Kidney epithelial cell (primary cell): Measurements from ENCODE around the gene FAM83E. TPM values are rescaled to one million over a fixed set of nuclear protein-coding genes. Genes with fewer than 3 reads are reported as not detected.

Source experiments
- DNase-seq: peaks from one replicate; pipeline ENCODE4 v3.0.0-alpha.2; 2010; ENCODE audit warnings: low read depth
- H3K27me3 ChIP-seq: 2 replicates; pipeline ENCODE4 v1.6.0; 2011; ENCODE audit warnings: low read length; ENCODE audit not compliant: control insufficient read depth, insufficient read depth
- H3K36me3 ChIP-seq: 2 replicates; pipeline ENCODE4 v1.5.1; 2011; ENCODE audit warnings: low read length; ENCODE audit not compliant: control insufficient read depth, insufficient read depth
- H3K4me3 ChIP-seq: 2 replicates; pipeline ENCODE4 v1.5.1; 2011; ENCODE audit warnings: low read depth, mild to moderate bottlenecking, control low read depth, low read length
- total RNA-seq: library from RNA; depleted of rRNA; stranded (reverse); fragments of >200 nt; gene quantifications from 2 replicates; pipeline ENCODE4 v1.2.3, GENCODE V29; 2015
- TF ChIP-seq, protein P1 (sequence below): IDR thresholded peaks from 2 replicates; pipeline ENCODE4 v1.5.1; 2011; ENCODE audit warnings: mild to moderate bottlenecking, moderate library complexity, low read length, control low read depth, inconsistent platforms; ENCODE audit not compliant: insufficient read depth, poor library complexity, severe bottlenecking

Gene FAM83E
- total RNA-seq = 0.25 and 2.3 TPM in 2 replicates

GRCh38 chr19:48614436-48615230 lies at the start of gene FAM83E:
Gene FAM83E (minus strand): TSS chr19:48615076. CDS start chr19:48613372, 1,704 bp downstream.
- H3K27me3 ChIP-seq = no peaks in the 10 kb centered on the region
- H3K36me3 ChIP-seq = peaks cover 5% of the 10 kb centered on the region
- TF ChIP-seq, protein P1, sequence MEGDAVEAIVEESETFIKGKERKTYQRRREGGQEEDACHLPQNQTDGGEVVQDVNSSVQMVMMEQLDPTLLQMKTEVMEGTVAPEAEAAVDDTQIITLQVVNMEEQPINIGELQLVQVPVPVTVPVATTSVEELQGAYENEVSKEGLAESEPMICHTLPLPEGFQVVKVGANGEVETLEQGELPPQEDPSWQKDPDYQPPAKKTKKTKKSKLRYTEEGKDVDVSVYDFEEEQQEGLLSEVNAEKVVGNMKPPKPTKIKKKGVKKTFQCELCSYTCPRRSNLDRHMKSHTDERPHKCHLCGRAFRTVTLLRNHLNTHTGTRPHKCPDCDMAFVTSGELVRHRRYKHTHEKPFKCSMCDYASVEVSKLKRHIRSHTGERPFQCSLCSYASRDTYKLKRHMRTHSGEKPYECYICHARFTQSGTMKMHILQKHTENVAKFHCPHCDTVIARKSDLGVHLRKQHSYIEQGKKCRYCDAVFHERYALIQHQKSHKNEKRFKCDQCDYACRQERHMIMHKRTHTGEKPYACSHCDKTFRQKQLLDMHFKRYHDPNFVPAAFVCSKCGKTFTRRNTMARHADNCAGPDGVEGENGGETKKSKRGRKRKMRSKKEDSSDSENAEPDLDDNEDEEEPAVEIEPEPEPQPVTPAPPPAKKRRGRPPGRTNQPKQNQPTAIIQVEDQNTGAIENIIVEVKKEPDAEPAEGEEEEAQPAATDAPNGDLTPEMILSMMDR = no peak
- DNase-seq = no peak
- no peak within 1 kb of the TSS for H3K4me3 ChIP-seq

DNA sequence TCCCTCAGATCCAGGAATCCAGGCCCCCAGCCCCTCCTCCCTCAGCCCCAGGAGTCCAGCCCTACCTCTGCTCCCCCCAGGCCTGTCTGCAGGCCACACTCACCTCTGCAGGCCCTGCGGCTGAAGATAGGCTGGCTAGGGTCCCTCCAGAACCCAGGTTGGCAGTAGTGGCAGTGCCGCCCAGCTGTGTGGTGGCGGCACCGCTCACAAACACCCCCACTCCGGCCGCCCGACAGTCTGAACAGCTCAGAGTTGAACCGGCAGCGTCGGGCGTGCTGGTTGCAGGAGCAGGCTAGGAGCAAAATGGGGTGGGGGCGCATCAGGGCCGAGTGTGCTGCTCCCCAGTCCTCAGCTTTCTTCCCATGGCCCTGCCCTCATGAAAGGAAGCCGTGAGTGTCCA lies 49.6 kb upstream of the FAM83E start:
- H3K36me3 ChIP-seq = no peaks in the 10 kb centered on the region
- no peak for DNase-seq

DNA sequence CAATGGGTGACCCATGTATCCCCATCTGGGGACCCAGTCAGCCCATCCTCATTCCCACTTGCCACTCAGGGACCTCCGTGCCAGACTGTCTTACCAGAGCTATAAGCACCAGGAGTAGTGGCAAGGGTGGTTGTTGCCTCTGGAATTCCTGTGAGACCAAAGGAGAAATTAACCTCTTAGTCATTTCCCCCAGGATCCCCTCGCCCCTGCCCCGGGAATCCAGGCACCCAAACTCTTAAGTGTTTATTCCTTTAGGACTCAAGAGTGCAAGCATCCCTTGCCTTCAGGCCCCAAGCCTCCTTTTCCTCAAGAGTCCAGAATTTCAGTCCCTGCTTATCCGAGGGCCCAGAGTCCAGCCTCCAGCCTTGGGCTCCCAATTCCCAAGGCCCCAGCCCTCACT lies 48.8 kb upstream of the FAM83E start:
- no peaks in the 10 kb centered on the region for H3K27me3 ChIP-seq
- H3K36me3 ChIP-seq = no peaks in the 10 kb centered on the region
- no peak overlapping the region for H3K4me3 ChIP-seq
- no peak for DNase-seq
- TF ChIP-seq, protein P1 = no peak

More for the DNA sequence above, 49.6 kb upstream of the FAM83E start:
- Histone ChIP-seq H3K27me3 (no peaks in the 10 kb centered on the region), H3K4me3 (no peak overlapping the region)
- TF ChIP-seq, protein P1 = no peak

DNA sequence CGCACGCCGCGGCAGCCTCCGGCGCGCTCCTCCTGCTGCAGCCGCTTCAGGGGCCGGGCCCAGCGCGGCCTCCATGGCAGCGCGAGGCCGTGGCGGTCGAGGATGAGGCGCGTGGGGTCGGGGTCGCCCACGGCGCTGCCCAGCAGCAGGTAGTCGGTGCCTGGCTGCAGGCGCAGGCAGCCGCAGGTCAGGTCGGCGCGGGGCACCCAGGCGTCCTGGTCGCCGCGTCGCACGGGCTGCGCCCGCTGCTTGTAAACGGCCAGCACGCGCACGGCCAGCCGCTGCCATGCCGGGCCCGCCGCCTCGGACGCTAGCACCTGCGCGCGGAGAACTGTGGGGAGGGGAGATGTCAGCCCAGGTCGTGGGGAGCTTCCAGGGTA lies 46.8 kb upstream of the FAM83E start:
- DNase-seq = no peak
- Histone ChIP-seq H3K27me3 (no peaks in the 10 kb centered on the region), H3K4me3 (no peak overlapping the region), H3K36me3 (no peaks in the 10 kb centered on the region)
- TF ChIP-seq, protein P1 = no peak

DNA sequence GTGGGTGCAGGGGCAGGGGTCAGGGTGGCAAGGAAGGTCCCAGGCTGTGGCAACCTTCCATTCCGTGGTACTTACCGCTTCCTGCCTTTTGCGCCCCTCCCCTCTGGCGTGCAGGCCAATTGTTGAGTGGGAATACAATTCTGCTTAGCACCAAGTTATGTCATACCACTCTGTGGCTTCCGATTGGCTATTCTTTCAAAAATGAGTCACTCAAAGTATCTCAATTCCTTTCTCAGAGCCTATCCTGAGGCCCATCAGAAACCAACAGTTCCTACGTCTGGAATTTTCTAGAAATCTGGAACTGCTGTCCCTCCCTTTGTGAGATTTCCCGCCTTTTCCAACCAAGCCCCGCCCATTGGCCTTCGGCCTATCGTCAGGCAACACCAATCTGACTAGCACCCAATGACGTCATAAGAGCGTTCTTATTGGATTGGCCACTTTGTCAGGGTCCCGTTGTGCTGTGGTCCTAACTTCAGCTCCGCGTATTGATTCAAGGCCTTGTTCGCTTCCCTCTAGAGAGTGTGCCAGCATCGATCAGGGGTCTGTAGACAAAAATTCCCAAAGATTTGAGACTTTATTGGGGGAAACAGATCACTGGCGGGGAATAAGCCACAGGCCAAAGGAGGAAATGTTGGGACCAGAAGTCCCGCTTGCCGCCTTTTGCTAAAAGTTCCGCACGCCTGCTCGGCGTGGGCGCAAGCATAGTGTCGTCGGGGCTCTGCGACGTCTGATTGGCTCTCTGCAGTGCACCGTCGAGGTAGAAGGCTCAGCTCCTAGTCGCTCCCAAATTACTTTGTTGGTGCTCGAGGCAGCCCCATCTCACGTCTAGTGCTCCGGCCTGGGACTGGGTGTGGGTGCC lies 46.2 kb upstream of the FAM83E start:
- TF ChIP-seq, protein P1 = no peak

More for the DNA sequence above, 46.2 kb upstream of the FAM83E start:
- DNase-seq = no peak
- H3K4me3 ChIP-seq = no peak overlapping the region
- H3K36me3 ChIP-seq = no peaks in the 10 kb centered on the region
- no peaks in the 10 kb centered on the region for H3K27me3 ChIP-seq
